GM23338 (cell line): Measurements from ENCODE around the gene CBX6. TPM values are rescaled to one million over a fixed set of nuclear protein-coding genes. Genes with fewer than 3 reads are reported as not detected.

ENCODE experiments used
- ATAC-seq: fragments of 200-7000 bp; cut with Tn5 transposase; 3 replicates; pipeline ENCODE4 v1.9.1; 2020
- DNase-seq: peaks from one replicate; pipeline ENCODE4 v3.0.0-alpha.2; 2015; ENCODE audit warnings: low spot score
- H2AFZ ChIP-seq: fragments of 200-600 bp; sonication (generic); 2 replicates; pipeline ENCODE4 v1.8.0; 2016; ENCODE audit warnings: antibody characterized with exemption, mild to moderate bottlenecking, moderate library complexity
- H3F3A ChIP-seq: fragments of 200-600 bp; sonication (generic); replicated peaks from 2 replicates; pipeline ENCODE4 v1.8.0; 2017; ENCODE audit warnings: antibody characterized with exemption, mixed run types, low read depth
- H3K27ac ChIP-seq: fragments of 200-600 bp; sonication (generic); 2 replicates; pipeline ENCODE4 v1.6.1; 2016; ENCODE audit warnings: low read depth
- H3K27me3 ChIP-seq: fragments of 200-600 bp; sonication (generic); 2 replicates; pipeline ENCODE4 v1.8.0; 2016; ENCODE audit warnings: mild to moderate bottlenecking, mixed run types, moderate library complexity; ENCODE audit not compliant: insufficient read depth
- H3K36me3 ChIP-seq: fragments of 200-600 bp; sonication (generic); 2 replicates; pipeline ENCODE4 v1.8.0; 2016; ENCODE audit warnings: mild to moderate bottlenecking; ENCODE audit not compliant: insufficient read depth
- H3K4me1 ChIP-seq: fragments of 200-600 bp; sonication (generic); 2 replicates; pipeline ENCODE4 v1.8.0; 2016; ENCODE audit warnings: mild to moderate bottlenecking, moderate library complexity; ENCODE audit not compliant: insufficient read depth
- H3K4me2 ChIP-seq: fragments of 200-600 bp; sonication (generic); 2 replicates; pipeline ENCODE4 v1.7.1; 2017; ENCODE audit warnings: mixed run types
- H3K4me3 ChIP-seq: fragments of 200-600 bp; sonication (generic); 2 replicates; pipeline ENCODE4 v1.6.1; 2016; ENCODE audit warnings: mixed run types
- H3K79me2 ChIP-seq: fragments of 200-600 bp; sonication (generic); replicated peaks from 2 replicates; pipeline ENCODE4 v1.8.0; 2017; ENCODE audit warnings: mild to moderate bottlenecking; ENCODE audit not compliant: insufficient read depth
- H3K9me2 ChIP-seq: fragments of 200-600 bp; sonication (generic); 2 replicates; pipeline ENCODE4 v1.8.0; 2017; ENCODE audit not compliant: insufficient read depth
- H4K20me1 ChIP-seq: fragments of 200-600 bp; sonication (generic); replicated peaks from 2 replicates; pipeline ENCODE4 v1.8.0; 2017; ENCODE audit warnings: mild to moderate bottlenecking; ENCODE audit not compliant: insufficient read depth
- H3K27ac Mint-ChIP-seq: 2 replicates; pipeline ENCODE4 v1.8.0; 2020; ENCODE audit warnings: inconsistent platforms, mild to moderate bottlenecking, moderate library complexity, mixed read lengths
- H3K27me3 Mint-ChIP-seq: 3 replicates; pipeline ENCODE4 v1.8.0; 2022; ENCODE audit warnings: low read depth, mild to moderate bottlenecking, moderate library complexity, mixed read lengths, inconsistent platforms; ENCODE audit not compliant: insufficient read depth, poor library complexity
- H3K36me3 Mint-ChIP-seq: 3 replicates; pipeline ENCODE4 v1.8.0; 2021; ENCODE audit warnings: low read depth, mild to moderate bottlenecking, inconsistent platforms, moderate library complexity, mixed read lengths
- H3K4me1 Mint-ChIP-seq: 3 replicates; pipeline ENCODE4 v1.8.0; 2020; ENCODE audit warnings: mild to moderate bottlenecking, inconsistent platforms, mixed read lengths
- H3K4me3 Mint-ChIP-seq: 3 replicates; pipeline ENCODE4 v1.8.0; 2021; ENCODE audit warnings: moderate library complexity, mild to moderate bottlenecking, inconsistent platforms, mixed read lengths
- H3K9me3 Mint-ChIP-seq: 3 replicates; pipeline ENCODE4 v1.8.0; 2020; ENCODE audit warnings: moderate library complexity, mild to moderate bottlenecking, inconsistent platforms, mixed read lengths
- CREB1 ChIP-seq: fragments of 250-450 bp; sonication (Bioruptor Pico); IDR thresholded peaks from 2 replicates; pipeline ENCODE4 v1.5.0; 2020; ENCODE audit warnings: low read depth, mild to moderate bottlenecking, moderate library complexity
- ETS1 ChIP-seq: IDR thresholded peaks from 2 replicates; pipeline ENCODE4 v1.6.1; 2016; ENCODE audit warnings: antibody characterized with exemption
- EZH2 ChIP-seq: fragments of 200-600 bp; sonication (generic); IDR thresholded peaks from one replicate; pipeline ENCODE4 v1.8.0; 2017; ENCODE audit warnings: antibody characterized with exemption, mild to moderate bottlenecking, low read depth; ENCODE audit not compliant: unreplicated experiment
- EZH2phosphoT487 ChIP-seq: fragments of 200-600 bp; sonication (generic); IDR thresholded peaks from one replicate; pipeline ENCODE4 v1.8.1; 2018; ENCODE audit warnings: antibody characterized with exemption; ENCODE audit not compliant: unreplicated experiment
- JUNB ChIP-seq: IDR thresholded peaks from one replicate; pipeline ENCODE4 v1.6.1; 2016; ENCODE audit warnings: antibody characterized with exemption; ENCODE audit not compliant: unreplicated experiment
- NANOG ChIP-seq: IDR thresholded peaks from 2 replicates; pipeline ENCODE4 v1.6.1; 2016; ENCODE audit warnings: antibody characterized with exemption, borderline replicate concordance
- POLR2AphosphoS5 ChIP-seq: IDR thresholded peaks from 2 replicates; pipeline ENCODE4 v1.6.1; 2016; ENCODE audit warnings: antibody characterized with exemption, low read depth
- REST ChIP-seq: IDR thresholded peaks from one replicate; pipeline ENCODE4 v1.6.1; 2018; ENCODE audit warnings: antibody characterized with exemption; ENCODE audit not compliant: unreplicated experiment
- STAT1 ChIP-seq: IDR thresholded peaks from one replicate; pipeline ENCODE4 v1.6.1; 2016; ENCODE audit warnings: antibody characterized with exemption; ENCODE audit not compliant: unreplicated experiment
- ZNF114 ChIP-seq: fragments of 250-450 bp; sonication (Bioruptor Pico); IDR thresholded peaks from 2 replicates; pipeline ENCODE4 v1.5.0; 2020; ENCODE audit warnings: mild to moderate bottlenecking, moderate library complexity
- ZNF331 ChIP-seq: fragments of 250-450 bp; sonication (Bioruptor Pico); IDR thresholded peaks from 2 replicates; pipeline ENCODE4 v1.5.0; 2020; ENCODE audit warnings: low read depth, mild to moderate bottlenecking, moderate library complexity
- polyA plus RNA-seq: library from polyadenylated mRNA; unstranded; fragments of >200 nt; fragmentation: Nextera tagmentation; extraction: Ambion mirVana; gene quantifications from 2 replicates; pipeline ENCODE4 v1.2.1, GENCODE V29; 2016
- total RNA-seq: library from RNA; depleted of rRNA; stranded (reverse); fragments of >200 nt; shearing (Covaris generic); gene quantifications from 2 replicates; pipeline ENCODE4 v1.2.3, GENCODE V29; 2014
- TF ChIP-seq, protein P1 (sequence below): fragments of 250-450 bp; sonication (Bioruptor Pico); IDR thresholded peaks from 2 replicates; pipeline ENCODE4 v1.5.0; 2020; ENCODE audit warnings: mild to moderate bottlenecking, moderate library complexity
- TF ChIP-seq, protein P2 (sequence below), 2 experiments: fragments of 200-600 bp in 1 of 2; sonication (generic) in 1 of 2; conservative IDR thresholded peaks; 2 replicates each; pipeline versions ENCODE4 v1.5.1 to v1.6.1; 2016 to 2017; ENCODE audit warnings: antibody characterized with exemption in 2 of 2, low read depth in 2 of 2, mild to moderate bottlenecking in 2 of 2, moderate library complexity in 1 of 2

CBX6 gene
- total and polyA plus RNA-seq, 2 experiments from 2014 or later: 18.5 to 23.0 TPM

GRCh38 chr22:38828616-38829205 lies 43.3 kb downstream of the CBX6 start:
- H3F3A ChIP-seq: no peaks in the 10 kb centered on the region
- no peak overlapping the region for H3K27ac Mint-ChIP-seq
- no peak overlapping the region for H2AFZ ChIP-seq
- H3K4me1 Mint-ChIP-seq: peaks cover 6% of the 10 kb centered on the region
- DNase-seq (no peak), ATAC-seq (no peak)
- H3K36me3 Mint-ChIP-seq: no peaks in the 10 kb centered on the region; the same call in 2 of the 3 replicates
- H3K4me3 Mint-ChIP-seq: no peak overlapping the region
- H3K4me2 ChIP-seq: no peak overlapping the region
- H3K9me2 ChIP-seq: no peaks in the 10 kb centered on the region
- no peaks in the 10 kb centered on the region for H3K9me3 Mint-ChIP-seq
- H3K4me3 ChIP-seq: no peak overlapping the region
- H3K36me3 ChIP-seq: no peaks in the 10 kb centered on the region
- H4K20me1 ChIP-seq: no peaks in the 10 kb centered on the region; the same call in 1 of the 2 replicates
- H3K27me3 Mint-ChIP-seq: peaks cover 15% of the 10 kb centered on the region
- no peaks in the 10 kb centered on the region for H3K79me2 ChIP-seq
- H3K27ac ChIP-seq: no peak overlapping the region
- TF ChIP-seq, protein P1, sequence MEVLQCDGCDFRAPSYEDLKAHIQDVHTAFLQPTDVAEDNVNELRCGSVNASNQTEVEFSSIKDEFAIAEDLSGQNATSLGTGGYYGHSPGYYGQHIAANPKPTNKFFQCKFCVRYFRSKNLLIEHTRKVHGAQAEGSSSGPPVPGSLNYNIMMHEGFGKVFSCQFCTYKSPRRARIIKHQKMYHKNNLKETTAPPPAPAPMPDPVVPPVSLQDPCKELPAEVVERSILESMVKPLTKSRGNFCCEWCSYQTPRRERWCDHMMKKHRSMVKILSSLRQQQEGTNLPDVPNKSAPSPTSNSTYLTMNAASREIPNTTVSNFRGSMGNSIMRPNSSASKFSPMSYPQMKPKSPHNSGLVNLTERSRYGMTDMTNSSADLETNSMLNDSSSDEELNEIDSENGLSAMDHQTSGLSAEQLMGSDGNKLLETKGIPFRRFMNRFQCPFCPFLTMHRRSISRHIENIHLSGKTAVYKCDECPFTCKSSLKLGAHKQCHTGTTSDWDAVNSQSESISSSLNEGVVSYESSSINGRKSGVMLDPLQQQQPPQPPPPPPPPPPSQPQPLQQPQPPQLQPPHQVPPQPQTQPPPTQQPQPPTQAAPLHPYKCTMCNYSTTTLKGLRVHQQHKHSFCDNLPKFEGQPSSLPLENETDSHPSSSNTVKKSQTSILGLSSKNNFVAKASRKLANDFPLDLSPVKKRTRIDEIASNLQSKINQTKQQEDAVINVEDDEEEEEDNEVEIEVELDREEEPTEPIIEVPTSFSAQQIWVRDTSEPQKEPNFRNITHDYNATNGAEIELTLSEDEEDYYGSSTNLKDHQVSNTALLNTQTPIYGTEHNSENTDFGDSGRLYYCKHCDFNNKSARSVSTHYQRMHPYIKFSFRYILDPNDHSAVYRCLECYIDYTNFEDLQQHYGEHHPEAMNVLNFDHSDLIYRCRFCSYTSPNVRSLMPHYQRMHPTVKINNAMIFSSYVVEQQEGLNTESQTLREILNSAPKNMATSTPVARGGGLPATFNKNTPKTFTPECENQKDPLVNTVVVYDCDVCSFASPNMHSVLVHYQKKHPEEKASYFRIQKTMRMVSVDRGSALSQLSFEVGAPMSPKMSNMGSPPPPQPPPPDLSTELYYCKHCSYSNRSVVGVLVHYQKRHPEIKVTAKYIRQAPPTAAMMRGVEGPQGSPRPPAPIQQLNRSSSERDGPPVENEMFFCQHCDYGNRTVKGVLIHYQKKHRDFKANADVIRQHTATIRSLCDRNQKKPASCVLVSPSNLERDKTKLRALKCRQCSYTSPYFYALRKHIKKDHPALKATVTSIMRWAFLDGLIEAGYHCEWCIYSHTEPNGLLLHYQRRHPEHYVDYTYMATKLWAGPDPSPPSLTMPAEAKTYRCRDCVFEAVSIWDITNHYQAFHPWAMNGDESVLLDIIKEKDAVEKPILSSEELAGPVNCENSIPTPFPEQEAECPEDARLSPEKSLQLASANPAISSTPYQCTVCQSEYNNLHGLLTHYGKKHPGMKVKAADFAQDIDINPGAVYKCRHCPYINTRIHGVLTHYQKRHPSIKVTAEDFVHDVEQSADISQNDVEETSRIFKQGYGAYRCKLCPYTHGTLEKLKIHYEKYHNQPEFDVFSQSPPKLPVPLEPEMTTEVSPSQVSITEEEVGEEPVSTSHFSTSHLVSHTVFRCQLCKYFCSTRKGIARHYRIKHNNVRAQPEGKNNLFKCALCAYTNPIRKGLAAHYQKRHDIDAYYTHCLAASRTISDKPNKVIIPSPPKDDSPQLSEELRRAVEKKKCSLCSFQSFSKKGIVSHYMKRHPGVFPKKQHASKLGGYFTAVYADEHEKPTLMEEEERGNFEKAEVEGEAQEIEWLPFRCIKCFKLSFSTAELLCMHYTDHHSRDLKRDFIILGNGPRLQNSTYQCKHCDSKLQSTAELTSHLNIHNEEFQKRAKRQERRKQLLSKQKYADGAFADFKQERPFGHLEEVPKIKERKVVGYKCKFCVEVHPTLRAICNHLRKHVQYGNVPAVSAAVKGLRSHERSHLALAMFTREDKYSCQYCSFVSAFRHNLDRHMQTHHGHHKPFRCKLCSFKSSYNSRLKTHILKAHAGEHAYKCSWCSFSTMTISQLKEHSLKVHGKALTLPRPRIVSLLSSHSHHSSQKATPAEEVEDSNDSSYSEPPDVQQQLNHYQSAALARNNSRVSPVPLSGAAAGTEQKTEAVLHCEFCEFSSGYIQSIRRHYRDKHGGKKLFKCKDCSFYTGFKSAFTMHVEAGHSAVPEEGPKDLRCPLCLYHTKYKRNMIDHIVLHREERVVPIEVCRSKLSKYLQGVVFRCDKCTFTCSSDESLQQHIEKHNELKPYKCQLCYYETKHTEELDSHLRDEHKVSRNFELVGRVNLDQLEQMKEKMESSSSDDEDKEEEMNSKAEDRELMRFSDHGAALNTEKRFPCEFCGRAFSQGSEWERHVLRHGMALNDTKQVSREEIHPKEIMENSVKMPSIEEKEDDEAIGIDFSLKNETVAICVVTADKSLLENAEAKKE (CRISPR knock-in tag): no peak
- no peak for TF ChIP-seq CREB1
- TF ChIP-seq REST: no peak
- TF ChIP-seq EZH2phosphoT487: no peak
- TF ChIP-seq POLR2AphosphoS5: no peak
- no peak for TF ChIP-seq ZNF114 (CRISPR knock-in tag)
- no peak for TF ChIP-seq ETS1
- no peak for TF ChIP-seq EZH2
- TF ChIP-seq ZNF331 (CRISPR knock-in tag): no peak
- TF ChIP-seq, protein P2, sequence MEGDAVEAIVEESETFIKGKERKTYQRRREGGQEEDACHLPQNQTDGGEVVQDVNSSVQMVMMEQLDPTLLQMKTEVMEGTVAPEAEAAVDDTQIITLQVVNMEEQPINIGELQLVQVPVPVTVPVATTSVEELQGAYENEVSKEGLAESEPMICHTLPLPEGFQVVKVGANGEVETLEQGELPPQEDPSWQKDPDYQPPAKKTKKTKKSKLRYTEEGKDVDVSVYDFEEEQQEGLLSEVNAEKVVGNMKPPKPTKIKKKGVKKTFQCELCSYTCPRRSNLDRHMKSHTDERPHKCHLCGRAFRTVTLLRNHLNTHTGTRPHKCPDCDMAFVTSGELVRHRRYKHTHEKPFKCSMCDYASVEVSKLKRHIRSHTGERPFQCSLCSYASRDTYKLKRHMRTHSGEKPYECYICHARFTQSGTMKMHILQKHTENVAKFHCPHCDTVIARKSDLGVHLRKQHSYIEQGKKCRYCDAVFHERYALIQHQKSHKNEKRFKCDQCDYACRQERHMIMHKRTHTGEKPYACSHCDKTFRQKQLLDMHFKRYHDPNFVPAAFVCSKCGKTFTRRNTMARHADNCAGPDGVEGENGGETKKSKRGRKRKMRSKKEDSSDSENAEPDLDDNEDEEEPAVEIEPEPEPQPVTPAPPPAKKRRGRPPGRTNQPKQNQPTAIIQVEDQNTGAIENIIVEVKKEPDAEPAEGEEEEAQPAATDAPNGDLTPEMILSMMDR (conservative IDR thresholded peaks at IDR 0.05; ENCODE audit: low read depth in 2 of 2): no peak
- no peak for TF ChIP-seq STAT1
- TF ChIP-seq JUNB: no peak
- TF ChIP-seq NANOG: no peak
- no peaks in the 10 kb centered on the region for H3K27me3 ChIP-seq
- H3K4me1 ChIP-seq: no peaks in the 10 kb centered on the region
